A549 (cell line): ENCODE measurements around the gene ERICH6.

Source experiments
- CTCF ChIP-seq: fragments of >200 bp; sonication (Bioruptor Twin); formaldehyde crosslinking; IDR thresholded peaks from 3 replicates; pipeline ENCODE4 v1.5.1; 2016
- EP300 ChIP-seq, 2 experiments: fragments of >200 bp; sonication (Bioruptor Twin); formaldehyde crosslinking; IDR thresholded peaks; 2 replicates in 1 of 2; 3 replicates in 1 of 2; pipeline ENCODE4 v1.6.1; 2016 to 2017
- MAFK ChIP-seq: fragments of 450-650 bp; IDR thresholded peaks from 2 replicates; pipeline ENCODE4 v1.6.1; 2014; ENCODE audit not compliant: partially characterized antibody
- NFE2L2 ChIP-seq: fragments of 150-350 bp; conservative IDR thresholded peaks from 2 replicates; pipeline ENCODE4 v1.6.1; 2014; ENCODE audit warnings: low read length
- USF2 ChIP-seq: fragments of 450-650 bp; IDR thresholded peaks from 2 replicates; pipeline ENCODE4 v1.6.1; 2014; ENCODE audit warnings: antibody characterized with exemption

GRCh38 chr3:150640256-150640655 is 63.5 kb downstream of the ERICH6 start:
- TF ChIP-seq CTCF, result no peak
- TF ChIP-seq MAFK, result no peak
- no peak for TF ChIP-seq EP300 (IDR thresholded peaks at IDR 0.05)
- no peak for TF ChIP-seq NFE2L2
- TF ChIP-seq USF2, result no peak
